Liver (tissue), 2 donors: ENCODE measurements around the gene KAT2A.

Experiments
- HNF4G ChIP-seq: IDR thresholded peaks from 2 replicates; pipeline ENCODE4 v1.6.1; 2016; ENCODE audit warnings: antibody characterized with exemption
- REST ChIP-seq: IDR thresholded peaks from 2 replicates; pipeline ENCODE4 v1.6.1; 2016; ENCODE audit warnings: antibody characterized with exemption, mild to moderate bottlenecking
- YY1 ChIP-seq: IDR thresholded peaks from 2 replicates; pipeline ENCODE4 v1.6.1; 2016; ENCODE audit warnings: antibody characterized with exemption, mild to moderate bottlenecking
- donor health status: healthy.

GRCh38 chr17:42127414-42127813 is 6.2 kb upstream of the KAT2A start:
- TF ChIP-seq REST (no peak), HNF4G (no peak), YY1 (no peak)
